HCT116 (cell line): Measurements from ENCODE around the gene CSK. TPM values are rescaled to one million over a fixed set of nuclear protein-coding genes. Genes with fewer than 3 reads are reported as not detected.

Experiments used
- microRNA-seq: library from miRNA; unstranded; fragments of <30 nt; microRNA quantifications from one replicate; pipeline ENCODE4, GENCODE V29; 2016; ENCODE audit warnings: borderline number of aligned reads
- total RNA-seq: library from RNA; stranded (reverse); gene quantifications from one replicate; pipeline ENCODE4 v1.2.1, GENCODE V29; 2021; ENCODE audit not compliant: unreplicated experiment

CSK gene
- total RNA-seq, 1 experiment from 2014 or later = 72.2 TPM

Small RNAs within 50 kb of the gene (microRNA-seq; reads per million reads assigned to microRNA genes)
- not detected for gene MIR4513
- not detected for gene MIR6882

Other genes with a start within 250 kb of the CSK start
- 8.1 TPM for gene ARID3B, start 240.9 kb upstream of the CSK start, total RNA-seq
- gene CLK3, start 166.2 kb upstream of the CSK start, total RNA-seq = 79.3 TPM
- 45.1 TPM for gene EDC3, start 86.1 kb upstream of the CSK start, total RNA-seq
- 1.5 TPM for gene CYP1A1, start 56.6 kb upstream of the CSK start, total RNA-seq
- not detected for gene CYP1A2, start 33.2 kb upstream of the CSK start, total RNA-seq
- gene LMAN1L, start 30.8 kb downstream of the CSK start, total RNA-seq = 0.17 TPM
- gene CPLX3, start 44.5 kb downstream of the CSK start, total RNA-seq = not detected
- gene ULK3, start 61.1 kb downstream of the CSK start, total RNA-seq = 48.4 TPM
- 55.8 TPM for gene SCAMP2, start 91.3 kb downstream of the CSK start, total RNA-seq
- 49.7 TPM for gene MPI, start 108.0 kb downstream of the CSK start, total RNA-seq
- gene FAM219B, start 124.8 kb downstream of the CSK start, total RNA-seq = 64.3 TPM
- 307 TPM for gene COX5A, start 156.0 kb downstream of the CSK start, total RNA-seq
- 5.9 TPM for gene RPP25, start 174.7 kb downstream of the CSK start, total RNA-seq
- 6.2 TPM for gene SCAMP5, start 213.5 kb downstream of the CSK start, total RNA-seq
- gene PPCDC, start 241.5 kb downstream of the CSK start, total RNA-seq = 18.0 TPM